Caco-2 (cell line): Measurements from ENCODE around the gene EVA1A. TPM values are rescaled to one million over a fixed set of nuclear protein-coding genes. Genes with fewer than 3 reads are reported as not detected.

Source experiments
- BruUV-seq: library from RNA; stranded (reverse); fragments of 400-500 nt; replicated peaks from 2 replicates; lab custom pipeline; 2021; lab: Mats Ljungman, UMichigan
- CTCF ChIA-PET: fragments of 300-600 bp; sonication (Branson Sonifier 250); formaldehyde crosslinking; loops from one replicate; lab custom pipeline; 2022; ENCODE audit warnings: antibody characterized with exemption; lab: Charles Lee
- POLR2A ChIA-PET: fragments of 300-600 bp; sonication (Branson Sonifier 250); formaldehyde crosslinking; loops from one replicate; lab custom pipeline; 2022; ENCODE audit warnings: antibody characterized with exemption; lab: Charles Lee
- DNase-seq, 2 experiments: peaks; one replicate each; pipeline versions ENCODE4 v3.0.0 to v3.0.0-alpha.2; 2020 to 2022
- H3K27me3 ChIP-seq: replicated peaks from 2 replicates; pipeline ENCODE4 v1.6.0; 2011; ENCODE audit warnings: low read length; ENCODE audit not compliant: control insufficient read depth, insufficient read depth
- H3K36me3 ChIP-seq: 2 replicates; pipeline ENCODE4 v1.5.1; 2011; ENCODE audit warnings: low read length; ENCODE audit not compliant: control insufficient read depth, insufficient read depth
- H3K4me1 ChIP-seq: fragments of 250-450 bp; sonication (Bioruptor Pico); 2 replicates; pipeline ENCODE4 v1.5.1; 2020; ENCODE audit warnings: mild to moderate bottlenecking
- H3K4me3 ChIP-seq: 2 replicates; pipeline ENCODE4 v1.5.1; 2011; ENCODE audit warnings: low read depth, mild to moderate bottlenecking, control low read depth, low read length
- H3K9me3 ChIP-seq: fragments of 250-450 bp; sonication (Bioruptor Pico); 2 replicates; pipeline ENCODE4 v1.5.1; 2020; ENCODE audit warnings: mild to moderate bottlenecking, moderate library complexity
- H3K27ac Mint-ChIP-seq: one replicate; pipeline ENCODE4 v1.8.0; 2022; ENCODE audit warnings: mixed read lengths; ENCODE audit not compliant: unreplicated experiment
- H3K27me3 Mint-ChIP-seq: one replicate; pipeline ENCODE4 v1.8.0; 2022; ENCODE audit warnings: mixed read lengths; ENCODE audit not compliant: insufficient read depth, unreplicated experiment
- H3K36me3 Mint-ChIP-seq: one replicate; pipeline ENCODE4 v1.8.0; 2022; ENCODE audit warnings: mild to moderate bottlenecking, mixed read lengths; ENCODE audit not compliant: insufficient read depth, unreplicated experiment
- H3K4me1 Mint-ChIP-seq: one replicate; pipeline ENCODE4 v1.8.0; 2022; ENCODE audit warnings: low read depth, mixed read lengths; ENCODE audit not compliant: unreplicated experiment
- H3K4me3 Mint-ChIP-seq: one replicate; pipeline ENCODE4 v1.8.0; 2022; ENCODE audit warnings: mild to moderate bottlenecking, moderate library complexity, mixed read lengths; ENCODE audit not compliant: unreplicated experiment
- H3K9me3 Mint-ChIP-seq: one replicate; pipeline ENCODE4 v1.8.0; 2022; ENCODE audit warnings: mixed read lengths; ENCODE audit not compliant: unreplicated experiment
- CTCF ChIP-seq, 2 experiments: fragments of 200-600 bp in 1 of 2; IDR thresholded peaks; 1 replicate in 1 of 2; 2 replicates in 1 of 2; pipeline versions ENCODE4 v1.5.1 to v1.8.0; 2011 to 2022; ENCODE audit warnings: antibody characterized with exemption in 1 of 2, control low read depth in 1 of 2, inconsistent platforms in 1 of 2, low read depth in 1 of 2, low read length in 1 of 2, mild to moderate bottlenecking in 1 of 2, moderate library complexity in 1 of 2; ENCODE audit not compliant: insufficient read depth in 1 of 2, severe bottlenecking in 1 of 2, unreplicated experiment in 1 of 2
- intact Hi-C: fragments of 100-400 bp; cut with micrococcal nuclease; formaldehyde crosslinking; loops from one replicate; pipeline ENCODE4 v1.10.0; 2022; ENCODE audit not compliant: unreplicated experiment
- total RNA-seq: library from RNA; stranded (reverse); gene quantifications from 2 replicates; pipeline ENCODE4 v1.2.3, GENCODE V29; 2022

The EVA1A gene
- total RNA-seq, 1 experiment from 2014 or later: 0.25 TPM

GRCh38 chr2:75450068-75450467 is 110.7 kb downstream of the EVA1A start:
- Histone ChIP-seq H3K9me3 (peaks cover 5% of the 10 kb centered on the region; the same call in 1 of the 2 replicates), H3K27me3 (no peaks in the 10 kb centered on the region), H3K36me3 (no peaks in the 10 kb centered on the region), H3K4me3 (no peak overlapping the region), H3K4me1 (no peaks in the 10 kb centered on the region)
- Mint-ChIP-seq H3K27me3 (peaks cover 7% of the 10 kb centered on the region), H3K4me1 (no peaks in the 10 kb centered on the region), H3K9me3 (no peaks in the 10 kb centered on the region), H3K36me3 (no peaks in the 10 kb centered on the region), H3K27ac (no peak overlapping the region), H3K4me3 (no peak overlapping the region)
- ChIA-PET POLR2A (no interaction called here), CTCF (no interaction called here)
- no peak for DNase-seq
- no TSS peak for BruUV-seq
- TF ChIP-seq CTCF (IDR thresholded peaks at IDR 0.05; ENCODE audit: insufficient read depth in 1 of 2, low read depth in 1 of 2, low read length in 1 of 2, severe bottlenecking in 1 of 2, unreplicated experiment in 1 of 2): no peak
- intact Hi-C loops: no loop called here

GRCh38 chr2:75447176-75447575 is 113.6 kb downstream of the EVA1A start:
- Mint-ChIP-seq H3K27me3 (peaks cover 7% of the 10 kb centered on the region), H3K4me3 (no peak overlapping the region), H3K4me1 (no peaks in the 10 kb centered on the region), H3K36me3 (no peaks in the 10 kb centered on the region), H3K9me3 (no peaks in the 10 kb centered on the region), H3K27ac (no peak overlapping the region)
- intact Hi-C loops: no loop called here
- no peak for DNase-seq
- TF ChIP-seq CTCF (IDR thresholded peaks at IDR 0.05; ENCODE audit: insufficient read depth in 1 of 2, low read depth in 1 of 2, low read length in 1 of 2, severe bottlenecking in 1 of 2, unreplicated experiment in 1 of 2): no peak
- CTCF ChIA-PET: no interaction called here
- POLR2A ChIA-PET: no interaction called here
- Histone ChIP-seq H3K9me3 (peaks cover 5% of the 10 kb centered on the region; the same call in 1 of the 2 replicates), H3K4me1 (no peaks in the 10 kb centered on the region), H3K36me3 (no peaks in the 10 kb centered on the region), H3K27me3 (no peaks in the 10 kb centered on the region; the same call in 1 of the 2 replicates), H3K4me3 (no peak overlapping the region)
- no TSS peak for BruUV-seq

Other genes with a start within 250 kb of the EVA1A start
- 57.8 and 64.8 TPM in 2 replicates for gene MRPL19, start 85.8 kb upstream of the EVA1A start, total RNA-seq
- gene GCFC2, start 150.0 kb upstream of the EVA1A start, total RNA-seq: 22.5 and 26.4 TPM in 2 replicates